NCI-H1694 (cell line): ENCODE measurements around the gene COL18A1.

ENCODE experiments used
- DNase-seq: peaks from one replicate; lab custom pipeline; 2025; lab: John Stamatoyannopoulos, UW

COL18A1 gene

DNA sequence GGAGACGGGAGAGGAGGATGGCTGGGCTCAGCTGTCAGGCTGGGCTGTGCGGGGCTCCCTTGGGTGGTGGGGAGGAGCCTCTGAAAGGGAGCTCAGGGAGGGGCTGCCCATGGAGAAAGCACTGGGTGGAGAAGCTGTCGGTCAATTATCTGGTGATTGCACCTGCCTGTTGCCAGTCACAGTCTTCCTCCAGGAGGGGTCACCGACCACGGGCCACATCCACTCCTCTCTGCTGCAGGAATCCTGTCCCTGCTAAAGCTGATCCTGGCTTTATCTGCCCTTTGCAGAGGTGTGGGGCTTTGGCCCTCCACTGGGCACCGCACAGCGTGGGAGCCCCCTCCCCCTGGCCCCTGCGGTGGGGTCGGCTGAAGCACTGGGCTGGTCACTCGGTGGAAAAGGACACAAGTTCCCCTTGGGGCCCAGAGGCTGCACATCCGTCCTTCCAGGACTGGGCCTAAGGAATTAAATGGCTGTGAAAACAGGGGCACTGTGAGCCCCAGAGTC lies 21.8 kb upstream of the COL18A1 start:
- DNase-seq = no peak

DNA sequence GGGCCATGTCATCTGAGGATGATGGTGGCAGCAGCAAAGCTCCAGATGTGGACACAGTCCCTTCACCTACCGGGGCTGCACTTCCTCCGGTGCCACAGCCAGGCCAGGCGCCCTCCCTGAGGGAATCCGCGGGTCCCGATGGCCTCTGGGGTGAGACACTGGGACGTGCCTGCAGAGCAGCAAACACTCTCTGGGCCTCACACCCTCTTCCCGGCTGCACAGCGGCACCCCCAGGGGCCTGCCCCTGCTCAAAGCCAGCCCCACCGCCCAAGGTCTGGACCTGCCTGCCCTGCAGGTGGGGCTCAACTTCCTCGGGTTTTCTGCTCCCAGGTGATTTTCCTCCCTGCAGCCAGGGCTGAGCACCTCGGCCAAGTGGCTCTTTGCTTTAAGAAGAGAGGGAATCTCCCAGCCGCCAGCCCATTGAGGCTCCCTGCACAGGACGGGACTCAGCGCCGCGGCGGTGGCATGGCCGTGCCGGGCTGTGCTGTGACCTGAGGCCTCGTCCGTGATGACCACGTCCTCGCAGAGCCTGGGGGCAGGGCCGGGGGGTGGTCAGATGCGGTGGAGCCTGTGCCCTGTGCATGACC lies 21.3 kb upstream of the COL18A1 start:
- DNase-seq = no peak

- no peak for DNase-seq
These were observed 20.1 kb upstream of the COL18A1 start for GRCh38 chr21:45384656-45385548.

DNA sequence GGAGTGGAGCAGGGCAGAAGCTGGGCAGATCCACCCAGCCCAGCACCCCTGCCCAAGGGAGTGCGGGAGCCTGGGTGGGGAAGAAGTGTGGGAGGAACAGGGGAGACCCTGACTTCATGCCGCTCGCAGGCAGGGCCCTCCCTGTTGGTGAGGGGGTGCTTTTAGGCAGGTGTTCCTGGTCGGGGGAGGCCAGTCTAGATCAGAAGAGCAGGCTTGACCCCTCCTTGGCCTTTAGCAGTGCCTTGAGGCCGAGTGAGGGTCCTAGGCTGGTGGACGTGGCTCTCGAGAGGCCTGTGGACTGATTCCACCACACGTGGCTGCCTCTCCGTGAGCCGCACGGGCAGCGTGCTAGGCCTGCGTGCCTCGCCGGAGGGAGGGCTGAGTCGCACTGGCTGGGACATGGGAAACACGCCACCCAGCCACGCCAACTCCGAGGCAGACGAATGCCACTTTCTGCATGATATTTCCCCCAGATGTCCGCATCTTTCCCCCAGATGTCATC lies 19.4 kb upstream of the COL18A1 start:
- DNase-seq = no peak

GRCh38 chr21:45386336-45386727 lies 18.6 kb upstream of the COL18A1 start:
- no peak for DNase-seq

GRCh38 chr21:45386728-45387371 lies 18.1 kb upstream of the COL18A1 start:
- DNase-seq = no peak

DNA sequence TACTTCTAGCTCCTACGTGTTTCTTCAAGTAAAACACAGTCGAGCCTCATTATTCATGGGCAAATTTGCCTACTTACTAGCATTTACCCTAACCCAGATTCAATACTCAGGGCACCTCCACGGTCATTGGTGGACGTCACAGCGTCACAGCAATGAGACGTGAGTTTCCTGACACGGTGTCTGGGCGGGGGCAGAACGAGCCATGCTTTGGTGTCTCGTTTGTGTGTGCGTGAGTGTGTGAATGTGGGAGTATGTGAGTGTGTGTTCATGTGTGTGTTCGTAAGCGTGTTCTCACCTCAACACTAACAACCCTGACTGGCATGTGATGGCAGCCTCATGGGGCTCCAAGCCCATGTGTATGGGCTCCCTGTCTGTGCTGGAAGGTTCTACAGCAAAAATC lies 17.5 kb upstream of the COL18A1 start:
- DNase-seq = no peak

DNA sequence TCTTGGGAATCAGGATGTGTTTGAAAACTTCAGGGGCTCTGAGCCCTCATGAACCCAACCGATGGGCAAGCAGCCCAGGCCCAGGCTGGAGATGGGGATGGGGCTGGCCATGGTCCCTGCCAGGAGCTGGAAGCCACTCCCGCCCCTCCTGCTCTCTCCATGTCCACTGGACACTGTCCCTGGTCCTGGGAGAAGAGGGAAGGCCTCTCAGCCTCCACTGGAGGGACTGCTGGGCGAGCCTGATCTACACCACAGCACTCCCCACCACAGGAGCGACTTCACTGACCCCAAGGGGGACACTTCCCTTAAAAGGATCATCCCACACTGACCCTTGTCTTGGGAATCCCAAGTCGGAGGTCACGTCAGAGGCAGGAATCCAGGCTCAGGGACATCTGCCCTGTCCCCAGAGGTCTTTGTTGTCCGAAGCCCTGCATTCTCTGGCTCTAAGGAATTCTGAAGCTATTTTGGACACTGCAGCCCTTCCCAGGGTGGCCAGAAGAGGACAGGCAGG lies 16.9 kb upstream of the COL18A1 start:
- no peak for DNase-seq

- no peak for DNase-seq
These were observed 16.2 kb upstream of the COL18A1 start for GRCh38 chr21:45388611-45389296.

DNA sequence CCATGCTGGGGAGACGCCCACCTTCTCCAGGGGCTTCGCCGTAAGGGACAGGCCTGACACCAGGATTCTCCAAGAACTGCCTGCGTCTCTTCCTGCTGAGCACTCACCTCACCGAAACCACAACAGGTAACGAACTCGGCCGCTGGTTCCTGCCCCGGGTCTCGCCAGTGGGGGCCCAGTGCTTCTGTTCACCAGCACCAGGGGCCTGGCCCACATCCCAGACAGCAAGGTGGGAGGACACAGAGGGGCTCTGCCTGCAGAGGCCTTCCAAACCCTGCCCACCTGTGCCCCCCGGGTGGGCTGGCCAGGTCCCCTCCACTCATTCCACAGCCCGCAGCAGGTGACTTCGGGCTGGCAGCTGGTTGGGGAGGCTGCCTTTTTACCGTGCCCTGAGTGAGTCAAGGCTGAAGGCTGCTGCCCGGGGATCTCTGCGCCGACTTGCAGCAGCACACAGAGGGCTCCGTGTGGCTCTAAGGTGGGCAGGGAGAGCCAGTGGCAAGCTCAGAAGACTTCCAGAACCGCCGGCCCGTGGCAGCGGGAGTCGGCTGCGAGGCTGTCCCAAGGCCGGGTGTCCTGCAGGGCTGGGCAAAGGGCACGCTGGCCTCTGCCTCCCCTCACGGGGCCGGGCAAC lies 14.7 kb upstream of the COL18A1 start:
- no peak for DNase-seq

DNA sequence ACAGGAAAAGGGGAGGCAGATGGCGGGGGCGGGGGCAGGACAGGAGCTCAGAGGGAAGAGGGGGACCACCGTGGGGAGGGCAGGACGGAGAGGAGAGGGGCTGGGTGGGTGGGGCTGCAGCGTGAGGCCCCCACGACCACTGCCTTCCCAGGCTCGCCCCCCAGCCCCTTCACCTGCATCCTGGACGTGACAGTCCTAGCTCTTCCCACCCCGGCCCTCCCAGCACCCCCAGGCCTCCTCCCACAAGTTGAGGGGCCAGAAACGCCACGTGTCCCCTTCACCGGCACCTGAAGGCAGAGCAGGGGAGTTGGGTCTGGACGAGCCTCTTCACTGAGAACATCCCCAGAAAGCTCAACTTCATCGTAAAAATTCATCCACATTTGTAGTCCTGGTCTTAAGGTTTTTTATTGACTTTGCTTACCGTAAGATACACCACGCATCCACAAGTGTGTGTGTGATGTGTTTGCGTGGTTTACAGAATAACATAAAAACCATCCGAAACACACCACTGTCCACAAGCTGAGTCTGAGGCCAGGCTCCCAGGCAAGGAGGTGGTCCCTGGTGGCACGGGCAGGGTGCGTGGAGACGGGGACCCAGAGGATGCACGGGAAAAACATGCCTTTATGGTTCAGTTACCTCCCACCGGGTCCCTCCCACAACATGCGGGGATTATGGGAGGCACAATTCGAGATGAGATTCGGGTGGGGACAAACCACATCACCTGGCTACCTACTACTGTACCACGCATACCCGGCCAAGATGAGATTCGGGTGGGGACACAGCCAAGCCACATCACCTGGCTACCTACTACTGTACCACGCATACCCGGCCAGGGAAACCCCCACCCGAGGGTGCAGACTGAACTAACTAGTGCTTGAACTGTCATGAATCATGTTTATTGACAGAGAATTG lies 13.9 kb upstream of the COL18A1 start:
- DNase-seq = no peak

- DNase-seq = no peak
These were observed 13.0 kb upstream of the COL18A1 start for GRCh38 chr21:45391743-45392572.

DNA sequence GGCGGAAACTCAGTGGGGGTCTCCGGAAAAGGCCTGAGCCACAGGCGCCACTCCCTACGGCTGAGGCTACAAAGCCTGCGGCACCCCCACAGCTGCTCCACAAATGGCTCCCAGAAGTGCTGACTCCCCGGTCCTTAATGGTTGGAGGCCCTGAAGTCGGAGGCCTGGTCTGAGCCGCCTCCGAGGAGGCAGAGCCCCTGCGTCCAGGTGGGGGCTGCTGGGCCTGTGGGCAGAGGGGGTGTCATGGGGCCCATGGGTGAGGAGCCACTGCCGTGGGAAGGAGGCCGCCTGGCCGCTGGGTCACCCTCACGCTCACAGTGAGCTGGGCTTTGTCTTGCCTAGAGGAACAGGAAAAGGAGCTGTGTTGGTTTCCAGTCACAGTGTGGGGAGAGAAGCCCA lies 12.4 kb upstream of the COL18A1 start:
- no peak for DNase-seq

GRCh38 chr21:45393021-45393420 lies 11.9 kb upstream of the COL18A1 start:
- no peak for DNase-seq

DNA sequence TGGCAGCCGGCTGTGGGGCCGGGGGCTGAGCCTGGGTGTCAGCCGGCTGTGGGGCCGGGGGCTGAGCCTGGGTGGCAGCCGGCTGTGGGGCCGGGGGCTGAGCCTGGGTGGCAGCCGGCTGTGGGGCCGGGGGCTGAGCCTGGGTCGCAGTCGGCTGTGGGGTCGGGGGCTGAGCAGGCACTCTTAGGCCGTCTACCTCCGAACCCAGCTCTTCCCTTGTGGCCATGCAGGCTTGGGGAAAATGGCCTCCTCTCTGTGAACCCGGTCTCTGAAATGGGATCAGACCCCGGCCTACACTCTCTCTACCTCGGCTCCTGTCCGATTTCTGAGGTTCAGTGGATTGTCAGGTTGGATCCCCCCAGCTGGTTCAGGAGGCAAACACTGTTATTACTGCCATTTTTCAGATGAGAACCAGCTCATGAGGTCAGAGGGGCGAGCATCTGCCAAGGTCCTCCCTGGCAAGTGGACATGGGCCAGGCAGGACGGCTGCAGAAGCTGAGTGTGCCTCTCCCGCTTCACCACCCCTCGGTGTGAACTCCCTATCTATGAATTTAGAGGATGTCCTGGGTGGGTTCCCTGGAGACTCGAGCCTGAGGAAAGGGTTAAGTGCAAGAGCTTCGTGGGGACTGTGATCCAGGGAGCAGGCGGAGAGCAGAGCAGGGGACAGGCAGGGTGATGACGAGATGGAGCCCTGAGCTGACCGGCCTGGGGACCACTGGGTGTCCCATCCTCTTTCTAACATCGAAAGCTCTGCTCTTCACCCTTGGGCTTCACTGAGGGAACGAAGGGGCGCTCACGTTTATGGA lies 10.9 kb upstream of the COL18A1 start:
- DNase-seq = no peak

GRCh38 chr21:45396620-45396995 lies 8.4 kb upstream of the COL18A1 start:
- no peak for DNase-seq

DNA sequence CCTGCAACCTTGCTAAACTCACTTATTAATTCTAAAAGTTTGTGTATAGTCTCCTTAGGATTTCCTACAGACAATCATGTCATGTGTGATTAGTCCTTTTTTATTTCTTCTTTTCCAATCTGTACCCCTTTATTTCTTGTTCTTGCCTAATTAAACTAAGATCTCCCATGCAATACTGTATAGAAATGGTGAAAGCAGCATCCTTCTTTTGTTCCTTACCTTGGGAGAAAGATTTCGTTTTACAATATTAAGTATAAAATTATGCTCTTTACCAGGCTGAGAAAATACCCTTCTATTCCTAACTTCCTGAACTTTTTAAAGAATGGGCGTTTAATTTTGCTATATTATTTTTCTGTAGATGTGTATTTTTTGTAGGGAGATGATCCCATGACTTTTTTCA lies 7.6 kb upstream of the COL18A1 start:
- DNase-seq = no peak

- DNase-seq = no peak
These were observed 3.9 kb upstream of the COL18A1 start for GRCh38 chr21:45401054-45401518.
